HG03354 (cell line): ENCODE measurements around the gene TMPRSS9.
"Not testable (repeated sequence)": the region's sequence is repeated elsewhere in the genome, so short reads cannot be mapped to it uniquely, and the experiment has no call there.

ENCODE experiments used
- ATAC-seq: cut with Tn5 transposase; IDR thresholded peaks from one replicate; pipeline ENCODE4 v1.9.1; 2021; ENCODE audit warnings: mild to moderate bottlenecking; ENCODE audit not compliant: unreplicated experiment, poor library complexity, severe bottlenecking

The TMPRSS9 gene

DNA sequence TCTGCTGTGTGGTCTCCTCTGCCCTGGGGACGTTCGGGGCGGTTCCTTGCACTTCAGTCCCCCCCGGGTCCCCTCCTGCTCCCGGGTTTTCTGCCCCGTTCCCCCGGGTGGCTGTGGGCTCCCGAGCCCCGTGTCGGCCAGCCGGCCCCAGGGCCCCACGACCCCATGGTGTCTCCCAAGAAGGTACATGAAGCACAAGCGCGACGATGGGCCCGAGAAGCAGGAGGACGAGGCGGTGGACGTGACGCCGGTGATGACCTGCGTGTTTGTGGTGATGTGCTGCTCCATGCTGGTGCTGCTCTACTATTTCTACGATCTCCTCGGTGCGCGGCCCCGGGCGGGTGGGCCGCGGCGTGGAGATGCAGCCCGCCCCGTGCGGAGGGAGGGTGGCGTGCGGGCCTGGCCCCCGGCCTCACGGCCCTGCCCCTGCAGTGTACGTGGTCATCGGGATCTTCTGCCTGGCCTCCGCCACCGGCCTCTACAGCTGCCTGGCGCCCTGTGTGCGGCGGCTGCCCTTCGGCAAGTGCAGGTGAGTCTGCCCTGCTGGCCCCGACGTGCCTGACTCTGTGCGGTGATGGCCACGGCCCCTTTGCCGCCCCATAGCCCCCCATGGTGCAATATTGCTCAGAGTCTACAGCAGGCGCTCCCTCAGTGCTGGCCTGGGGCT lies 20.3 kb upstream of the TMPRSS9 start:
- no peak for ATAC-seq

DNA sequence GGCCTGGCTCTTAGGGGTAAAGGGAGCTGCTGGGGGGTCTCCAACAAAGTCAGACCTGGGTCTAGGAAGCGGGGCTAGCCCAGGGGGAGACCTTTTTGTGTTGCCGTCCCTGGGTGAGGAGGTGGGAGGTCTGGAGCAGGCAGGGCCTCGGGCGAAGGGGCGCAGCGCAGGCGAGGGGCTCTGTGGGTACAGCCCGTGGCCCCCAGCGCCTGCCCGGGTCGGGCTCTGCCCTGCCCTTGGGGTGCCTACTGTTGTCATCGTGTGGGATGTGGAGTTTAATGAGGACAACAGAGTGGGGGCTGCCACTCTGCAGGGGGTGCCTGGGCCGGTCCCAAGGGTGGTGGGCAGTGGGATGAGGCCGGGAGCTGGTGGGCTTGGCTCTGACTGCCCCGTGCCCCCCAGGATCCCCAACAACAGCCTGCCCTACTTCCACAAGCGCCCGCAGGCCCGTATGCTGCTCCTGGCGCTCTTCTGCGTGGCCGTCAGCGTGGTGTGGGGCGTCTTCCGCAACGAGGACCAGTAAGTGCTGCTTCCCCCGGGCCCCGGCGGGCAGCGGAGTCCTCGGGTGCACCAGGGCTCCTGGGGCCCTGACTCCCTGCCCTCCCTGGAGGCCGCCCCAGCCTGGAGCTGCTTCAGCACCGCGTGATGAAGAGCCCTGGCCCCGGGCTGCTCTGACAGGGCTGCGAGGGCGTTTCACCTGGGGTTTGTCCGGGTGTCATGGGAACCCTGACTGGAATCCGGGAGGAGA lies 19.4 kb upstream of the TMPRSS9 start:
- no peak for ATAC-seq

DNA sequence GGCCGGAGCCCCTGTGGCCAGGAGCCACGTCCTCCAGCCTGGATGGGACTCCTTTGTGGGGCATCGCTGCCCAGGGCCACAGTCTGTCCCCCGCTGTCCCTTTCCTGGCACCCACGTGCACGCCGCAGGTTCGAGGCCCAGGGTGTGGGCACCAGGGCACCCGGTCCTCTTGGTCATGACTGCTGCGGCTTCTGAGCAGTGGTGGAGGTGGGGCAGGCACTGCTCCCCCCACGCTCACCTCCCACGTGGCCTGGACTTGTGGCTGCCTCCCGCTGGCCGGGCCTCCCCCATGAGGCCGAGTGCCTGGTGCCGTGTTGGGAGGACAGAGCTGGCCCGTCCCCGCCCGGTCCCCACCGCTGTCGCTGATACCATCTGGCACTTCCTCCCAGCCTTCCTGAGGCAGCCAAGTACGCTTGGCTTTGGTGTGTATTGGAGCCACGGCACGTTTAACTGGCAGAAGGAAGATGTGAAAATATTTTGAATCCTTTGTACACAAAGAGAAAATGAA lies 18.8 kb upstream of the TMPRSS9 start:
- no peak for ATAC-seq

DNA sequence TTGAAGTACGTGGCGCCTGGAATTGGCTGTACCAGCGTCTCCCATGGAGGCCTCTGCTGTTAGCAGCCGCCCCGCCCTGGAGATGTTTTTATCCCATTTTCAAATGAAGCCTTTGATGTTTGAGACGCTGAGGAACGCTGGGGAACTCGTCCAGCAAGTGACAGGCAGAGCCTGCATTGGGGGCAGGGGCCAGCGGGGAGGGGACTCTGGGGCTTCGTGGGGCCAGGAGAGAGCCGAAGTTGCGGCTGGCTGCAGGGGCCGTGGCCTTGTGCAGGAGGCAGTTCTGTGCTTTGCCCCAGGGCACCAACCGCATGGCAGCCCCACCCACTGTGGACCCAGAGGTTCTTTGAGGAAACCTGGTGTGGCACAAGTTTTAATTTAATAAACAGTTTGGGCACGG lies 18.1 kb upstream of the TMPRSS9 start:
- no peak for ATAC-seq

DNA sequence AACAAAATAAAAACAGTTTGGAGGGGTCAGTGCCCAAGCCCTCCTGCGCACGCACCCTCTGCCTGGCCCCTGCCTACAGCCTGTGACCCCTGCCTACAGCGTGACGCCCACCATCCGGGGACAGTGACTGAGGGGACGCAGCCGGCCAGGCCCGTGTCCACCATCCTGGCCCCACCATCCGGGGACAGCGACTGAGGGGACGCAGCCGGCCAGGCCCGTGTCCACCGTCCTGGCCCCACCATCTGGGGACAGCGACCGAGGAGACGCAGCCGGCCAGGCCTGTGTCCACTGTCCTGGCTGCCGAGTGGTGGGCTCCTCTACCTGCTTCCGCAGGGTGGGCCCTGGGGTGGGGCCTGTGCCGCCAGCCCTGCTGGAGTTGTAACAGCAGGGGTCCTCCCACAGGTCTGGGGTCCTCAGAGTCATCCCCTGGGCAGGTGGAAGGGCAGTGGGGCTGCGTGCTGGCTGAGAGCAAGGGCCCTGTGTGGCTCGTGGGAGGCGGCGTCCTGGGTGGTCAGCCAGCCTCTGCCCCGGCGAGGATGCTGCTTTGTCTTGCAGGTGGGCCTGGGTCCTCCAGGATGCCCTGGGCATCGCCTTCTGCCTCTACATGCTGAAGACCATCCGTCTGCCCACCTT lies 17.3 kb upstream of the TMPRSS9 start:
- ATAC-seq, result no peak

DNA sequence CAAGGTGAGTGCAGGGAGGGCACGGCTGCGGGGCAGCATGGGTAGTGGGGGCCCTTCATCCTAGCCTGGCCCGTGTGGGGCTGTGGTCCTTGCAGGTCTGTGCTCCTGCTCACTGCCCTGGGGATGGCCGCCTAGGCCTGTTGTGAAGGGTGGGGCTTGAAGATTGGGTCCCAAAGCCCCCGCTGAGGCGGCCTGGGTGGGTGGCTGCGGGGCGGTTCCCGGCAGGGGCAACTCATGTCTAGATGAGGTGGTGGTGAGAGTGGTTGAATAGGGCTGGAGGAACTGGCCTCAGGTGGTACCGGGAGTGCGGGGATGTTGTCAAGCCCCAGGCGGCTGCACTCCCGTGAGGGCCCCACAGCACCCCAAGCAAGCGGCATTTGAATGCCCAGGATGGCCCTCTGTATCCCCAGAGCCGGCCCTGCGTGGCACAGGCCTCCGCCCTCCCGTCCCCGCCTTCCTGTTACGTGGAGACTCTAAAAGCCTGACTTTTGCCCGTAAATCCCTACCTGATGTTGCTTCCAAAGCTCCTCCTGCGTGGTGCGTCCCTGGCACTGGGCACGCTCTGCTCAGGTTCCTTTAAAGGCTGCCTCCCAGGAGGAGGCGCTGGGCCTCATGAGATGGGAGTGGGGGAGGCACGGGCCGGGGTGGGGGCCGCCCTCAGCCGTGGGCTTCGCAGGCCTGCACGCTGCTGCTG lies 16.6 kb upstream of the TMPRSS9 start:
- ATAC-seq, result no peak

DNA sequence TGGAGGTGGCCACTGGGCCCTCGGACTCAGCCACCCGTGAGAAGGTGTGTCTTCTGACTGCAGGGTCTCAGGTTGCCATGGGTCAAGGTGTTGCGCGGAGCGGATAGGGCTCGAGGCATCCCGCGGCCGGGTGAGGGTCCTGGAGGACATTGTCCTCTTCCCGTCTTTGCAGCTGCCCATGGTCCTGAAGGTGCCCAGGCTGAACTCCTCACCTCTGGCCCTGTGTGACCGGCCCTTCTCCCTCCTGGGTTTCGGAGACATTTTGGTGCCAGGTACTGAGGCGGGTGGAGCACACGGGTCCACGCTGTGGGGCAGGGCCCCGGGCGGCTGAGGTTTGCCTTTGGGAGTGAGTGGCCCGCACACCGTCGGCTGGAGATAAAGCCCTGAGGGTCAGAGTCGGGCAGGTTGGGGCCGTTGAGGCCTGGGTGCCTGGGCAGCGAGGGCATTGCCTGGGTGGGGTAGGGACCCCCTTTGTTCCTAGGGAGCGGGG lies 15.6 kb upstream of the TMPRSS9 start:
- ATAC-seq, result no peak

DNA sequence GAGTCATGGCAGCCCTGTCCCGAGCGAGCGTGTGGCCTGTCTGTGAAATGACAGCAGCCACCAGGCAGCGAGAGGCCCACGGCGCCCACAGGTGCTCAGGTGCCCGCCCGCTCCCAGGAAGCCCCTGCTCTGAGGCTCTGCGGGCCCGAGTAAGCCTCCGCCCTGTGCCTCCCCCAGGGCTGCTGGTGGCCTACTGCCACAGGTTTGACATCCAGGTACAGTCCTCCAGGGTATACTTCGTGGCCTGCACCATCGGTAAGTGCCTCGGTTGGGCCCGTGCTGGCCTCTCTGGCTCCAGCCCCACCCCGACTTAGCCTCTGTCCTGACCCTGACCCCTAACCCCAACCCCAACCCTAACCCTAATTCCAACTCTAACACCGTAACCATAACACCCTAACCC lies 15.0 kb upstream of the TMPRSS9 start:
- no peak for ATAC-seq

DNA sequence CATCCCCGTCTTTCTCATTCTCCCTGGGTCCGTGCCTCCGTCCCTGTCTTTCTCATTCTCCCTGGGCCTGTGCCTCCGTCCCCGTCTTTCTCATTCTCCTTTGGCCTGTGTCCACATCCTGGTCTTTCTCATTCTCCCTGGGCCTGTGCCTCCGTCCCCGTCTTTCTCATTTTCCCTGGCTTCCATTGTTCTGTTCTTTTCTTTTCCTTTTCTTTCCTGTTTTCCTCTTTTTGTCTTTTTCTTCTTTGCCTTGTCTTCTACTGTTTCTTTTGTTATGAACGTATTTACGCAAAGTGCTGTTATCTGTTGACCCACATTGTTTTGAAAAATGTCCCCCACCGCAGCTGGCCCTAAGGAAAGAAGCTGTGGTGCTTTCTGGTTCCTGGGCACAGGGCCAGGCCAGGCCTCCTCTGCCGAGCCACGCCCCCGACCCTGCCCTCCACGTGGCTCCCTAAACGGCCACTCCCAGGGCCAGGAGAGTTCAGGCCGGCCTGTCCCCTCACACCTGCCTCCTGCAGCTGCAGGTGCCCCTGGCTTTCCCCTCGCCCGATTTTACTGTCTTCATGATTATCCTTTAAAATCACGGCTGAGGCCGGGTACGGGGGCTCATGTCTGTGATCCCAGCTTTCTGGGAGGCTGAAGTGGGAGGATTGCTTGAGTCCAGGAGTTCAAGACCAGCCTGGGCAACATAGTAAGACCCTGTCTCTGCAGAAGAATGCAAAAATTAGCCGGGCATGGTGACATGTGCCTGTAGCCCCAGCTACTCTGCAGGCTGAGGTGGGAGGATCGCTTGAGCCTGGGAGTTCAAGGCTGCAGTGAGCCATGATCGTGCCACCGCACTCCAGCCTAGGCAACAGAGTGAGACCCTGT lies 14.0 kb upstream of the TMPRSS9 start:
- no peak for ATAC-seq

DNA sequence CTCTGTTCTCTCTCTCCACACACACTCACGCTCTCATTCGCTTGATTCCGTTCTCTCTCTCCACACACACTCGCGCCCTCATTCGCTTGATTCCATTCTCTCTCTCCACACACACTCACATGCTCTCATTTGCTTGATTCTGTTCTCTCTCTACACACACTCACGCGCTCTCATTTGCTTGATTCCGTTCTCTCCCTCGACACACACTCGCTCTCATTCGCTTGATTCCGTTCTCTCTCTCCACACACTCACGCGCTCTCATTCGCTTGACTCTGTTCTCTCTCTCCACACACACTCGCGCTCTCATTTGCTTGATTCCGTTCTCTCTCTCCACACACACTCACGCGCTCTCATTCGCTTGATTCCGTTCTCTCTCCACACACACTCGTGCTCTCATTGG lies 10.2 kb upstream of the TMPRSS9 start:
- ATAC-seq, result not testable (repeated sequence)

DNA sequence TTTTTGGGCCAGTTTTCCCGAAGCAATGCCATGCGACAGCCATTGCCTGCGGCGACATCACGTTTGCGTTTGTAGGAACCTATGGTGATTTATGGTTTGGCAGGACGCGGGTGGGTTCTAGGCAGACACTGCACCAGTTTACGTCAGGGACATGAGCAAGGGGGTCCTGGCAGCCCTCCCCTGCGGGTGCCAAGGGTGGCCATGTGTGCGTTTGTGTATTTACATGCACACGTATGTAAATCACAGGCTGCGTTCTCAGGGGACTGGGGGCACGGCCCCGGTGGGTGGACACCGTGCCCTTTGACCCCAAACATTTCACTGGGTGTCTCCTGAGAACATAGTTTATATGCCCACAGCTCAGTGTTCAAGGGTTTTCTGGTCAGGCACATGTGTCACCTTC lies 9.4 kb upstream of the TMPRSS9 start:
- no peak for ATAC-seq

DNA sequence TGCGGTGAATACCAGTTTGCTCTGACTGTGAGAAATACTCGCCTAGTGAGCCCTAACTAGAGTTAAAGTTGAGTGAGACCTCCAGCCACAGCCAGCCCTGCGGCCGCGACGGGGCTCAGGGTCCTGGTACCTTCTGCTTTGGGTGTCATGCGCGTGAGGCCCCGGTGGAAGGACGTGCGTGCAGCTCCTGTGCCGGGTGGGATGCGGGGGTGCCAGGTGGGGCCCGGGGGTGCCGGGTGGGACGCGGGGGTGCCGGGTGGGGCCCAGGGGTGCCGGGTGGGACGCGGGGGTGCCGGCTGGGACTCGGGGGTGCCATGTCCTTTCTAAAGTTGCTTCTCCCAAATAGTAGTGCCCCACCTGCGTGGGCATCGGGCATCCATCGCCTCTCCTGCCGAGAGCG lies 8.5 kb upstream of the TMPRSS9 start:
- no peak for ATAC-seq

DNA sequence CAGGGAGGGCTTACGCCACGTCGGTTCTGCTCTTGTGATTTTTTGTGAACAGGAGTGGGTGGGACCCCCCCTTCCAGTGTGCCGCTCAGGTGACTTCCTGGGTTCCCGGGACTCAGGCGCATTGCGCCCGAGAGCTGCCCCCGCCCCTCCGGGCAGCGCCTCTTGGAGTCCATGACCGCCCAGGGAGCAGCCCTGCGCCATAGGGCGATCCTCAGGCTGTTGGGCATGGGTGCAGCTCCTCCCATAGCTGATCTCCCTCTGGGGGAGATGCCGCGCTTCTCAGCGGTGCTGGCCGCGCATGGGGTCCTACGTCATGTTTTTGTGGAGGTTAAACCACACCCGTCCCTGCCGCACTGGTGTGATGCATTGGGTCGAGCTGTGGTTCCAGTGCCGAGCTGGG lies 7.9 kb upstream of the TMPRSS9 start:
- ATAC-seq, result no peak

DNA sequence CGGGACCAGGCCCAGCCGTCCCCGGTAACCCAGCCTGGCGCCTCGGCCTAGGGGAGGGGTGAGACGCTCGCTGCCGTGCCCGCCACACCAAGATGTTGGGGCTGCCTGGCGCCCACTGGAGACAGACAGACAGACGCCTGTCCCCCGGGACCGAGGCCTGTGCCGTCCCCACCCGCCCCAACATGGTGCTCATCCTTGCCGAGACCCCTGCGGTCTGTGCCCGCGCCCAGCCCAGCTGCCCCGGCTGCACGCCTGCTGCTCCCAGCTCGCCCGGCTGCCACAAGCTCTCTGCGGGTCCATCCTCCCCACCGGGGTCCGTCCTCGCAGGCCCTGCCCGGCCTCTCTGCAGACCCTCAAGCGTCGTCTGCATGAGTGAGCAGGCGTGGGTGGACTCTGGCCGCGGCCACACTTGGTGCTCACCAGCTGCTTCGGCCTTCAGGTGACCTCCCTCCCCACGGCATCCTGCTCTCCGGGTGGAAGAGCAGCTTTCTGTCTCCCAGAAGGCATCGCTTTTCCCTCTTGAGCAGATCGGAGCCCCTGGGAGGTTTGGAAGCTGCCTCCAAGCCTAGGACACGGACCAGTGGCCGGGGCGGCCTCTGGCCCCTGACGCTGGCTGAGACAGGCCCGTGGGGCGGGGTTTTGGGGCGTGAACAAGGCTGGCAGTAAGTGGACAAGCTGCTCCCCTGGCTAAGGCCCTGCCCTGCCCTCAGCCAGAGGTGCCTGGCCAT lies 6.7 kb upstream of the TMPRSS9 start:
- ATAC-seq, result no peak

DNA sequence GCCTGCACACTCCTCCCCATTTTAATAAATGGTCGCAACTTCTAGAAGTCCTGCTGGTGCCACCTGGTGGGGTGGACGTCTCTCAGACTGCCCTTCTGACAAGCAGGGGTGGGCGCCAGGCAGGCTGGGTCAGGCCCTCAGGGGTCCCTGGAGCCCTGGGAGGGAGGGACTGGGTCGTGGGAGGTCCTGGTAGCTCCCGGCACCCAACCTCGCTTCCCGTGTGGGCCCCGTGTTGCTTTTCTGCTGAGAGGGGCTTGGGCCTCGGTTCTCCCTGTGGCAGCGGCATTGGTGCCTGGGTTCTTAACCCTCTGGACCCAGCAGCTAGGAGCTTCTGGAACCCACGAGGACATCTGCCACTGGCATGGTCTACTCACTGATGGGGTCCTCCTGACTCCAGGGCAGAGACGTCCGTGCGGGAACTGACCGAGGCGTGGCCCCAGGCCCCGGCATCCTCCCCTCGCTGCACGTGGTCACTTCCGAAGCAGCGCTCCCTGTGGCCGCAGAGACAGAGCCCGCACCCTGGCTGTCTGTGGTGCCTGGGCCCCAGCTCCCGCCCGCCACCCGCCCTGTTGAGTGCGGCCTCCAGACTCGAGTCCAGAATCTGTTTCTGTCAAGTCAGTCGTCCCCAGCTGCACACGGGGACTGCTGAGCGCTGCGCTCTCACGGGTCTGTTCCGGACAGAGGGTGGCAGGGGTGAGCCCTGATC lies 6.0 kb upstream of the TMPRSS9 start:
- ATAC-seq, result no peak

DNA sequence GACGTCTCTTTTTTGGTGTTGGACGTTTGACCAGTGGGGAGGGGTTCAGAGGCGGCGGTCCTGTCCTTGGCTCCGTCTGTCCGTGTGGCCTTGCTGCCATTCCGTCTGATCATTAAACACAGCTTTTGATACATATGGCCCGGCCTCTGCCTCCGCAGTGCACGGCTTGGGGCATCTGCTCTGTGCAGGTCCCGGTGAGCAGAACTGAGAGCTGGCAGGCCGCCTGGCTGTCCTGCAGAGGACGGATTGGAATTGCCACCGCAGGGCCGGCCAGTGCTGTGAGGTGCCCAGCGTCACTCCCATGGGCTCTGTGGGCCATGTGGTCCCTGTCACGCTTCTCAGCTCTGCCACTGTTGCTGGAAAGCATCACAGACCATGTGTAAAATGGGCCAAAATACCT lies 5.4 kb upstream of the TMPRSS9 start:
- ATAC-seq, result no peak

DNA sequence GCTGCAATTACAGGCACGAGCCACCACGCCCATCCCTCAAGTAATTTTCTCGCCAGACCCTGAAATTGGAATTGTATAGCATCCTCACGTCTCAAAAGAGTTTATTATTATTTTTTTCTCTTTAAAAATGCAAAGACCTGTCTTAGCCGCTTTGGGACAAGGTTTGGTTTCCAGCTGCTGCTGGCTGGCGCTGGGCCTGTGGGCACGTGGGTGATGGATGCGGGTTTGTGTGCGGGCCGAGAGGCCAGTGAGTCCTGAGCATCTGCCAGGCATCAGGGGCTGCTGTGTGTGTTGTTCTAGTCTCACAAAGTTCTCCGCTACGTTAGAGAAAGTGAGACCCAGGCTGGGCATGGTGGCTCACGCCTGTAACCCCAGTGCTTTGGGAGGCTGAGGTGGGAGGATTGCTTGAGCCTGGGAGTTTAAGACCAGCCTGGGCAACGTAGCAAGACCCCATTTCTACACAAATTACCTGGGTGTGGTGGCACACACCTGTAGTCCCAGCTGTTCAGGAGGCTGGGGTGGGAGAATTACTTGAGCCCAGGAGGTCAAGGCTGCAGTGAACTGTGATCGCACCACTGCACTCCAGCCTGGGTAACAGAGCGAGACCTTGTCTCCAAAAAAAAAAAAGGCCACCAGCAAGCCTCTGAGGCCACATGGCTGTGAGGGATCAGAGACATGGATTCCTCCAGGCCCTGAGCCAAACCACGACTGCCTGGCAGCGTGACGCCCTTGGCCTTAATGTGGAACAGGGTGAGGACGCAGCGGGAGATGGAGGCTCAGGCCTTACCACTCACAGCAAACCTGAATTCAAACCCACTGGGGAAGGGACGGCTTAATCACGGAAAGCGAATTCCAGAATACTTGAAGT lies 4.7 kb upstream of the TMPRSS9 start:
- no peak for ATAC-seq
